Vagina (tissue), 2 donors: ENCODE data around the gene KRT9. TPM values are rescaled to one million over a fixed set of nuclear protein-coding genes. Genes with fewer than 3 reads are reported as not detected.

Source experiments
- DNase-seq, 2 donors: peaks; one replicate each; pipeline ENCODE4 v3.0.0-alpha.2; 2017; ENCODE audit errors: extremely low spot score in 2 of 2
- H3K27ac ChIP-seq: fragments of 200-600 bp; sonication (generic); one replicate; pipeline ENCODE4 v1.5.1; 2019
- H3K27me3 ChIP-seq: fragments of 200-600 bp; sonication (generic); one replicate; pipeline ENCODE4 v1.5.1; 2019
- H3K36me3 ChIP-seq, 2 donors: fragments of 200-600 bp; sonication (generic); one replicate each; pipeline ENCODE4 v1.5.1; 2017 to 2019
- H3K4me1 ChIP-seq: fragments of 200-600 bp; sonication (generic); one replicate; pipeline ENCODE4 v1.5.1; 2019
- H3K4me3 ChIP-seq, 2 donors: fragments of 200-600 bp; sonication (generic); 1 replicate in 1 of 2; 2 replicates in 1 of 2; pipeline ENCODE4 v1.5.1; 2016 to 2019
- H3K9me3 ChIP-seq: fragments of 200-600 bp; sonication (generic); one replicate; pipeline ENCODE4 v1.5.1; 2019
- POLR2A ChIP-seq, 2 donors: fragments of 450-650 bp; IDR thresholded peaks; one replicate each; pipeline ENCODE4 v1.6.1; 2017; ENCODE audit warnings: antibody characterized with exemption in 2 of 2, mild to moderate bottlenecking in 2 of 2, moderate library complexity in 2 of 2
- POLR2AphosphoS5 ChIP-seq, 2 donors: sonication (generic); formaldehyde crosslinking; IDR thresholded peaks; one replicate each; pipeline ENCODE4 v1.9.0; 2017; ENCODE audit warnings: antibody characterized with exemption in 2 of 2, mild to moderate bottlenecking in 2 of 2, low read depth in 1 of 2; ENCODE audit not compliant: insufficient read depth in 1 of 2
- intact Hi-C: fragments of 100-400 bp; cut with DNase I; formaldehyde crosslinking; loops from one replicate; pipeline ENCODE4 v1.15.1; 2023
- total RNA-seq: library from RNA; depleted of rRNA; stranded (reverse); fragments of >200 nt; gene quantifications from one replicate; pipeline ENCODE4 v1.2.3, GENCODE V29; 2016
- TF ChIP-seq, protein P1 (sequence below), 3 experiments: fragments of 450-650 bp in 2 of 3; fragments of 200-600 bp in 1 of 3; sonication (generic) in 1 of 3; IDR thresholded peaks; one replicate each; pipeline ENCODE4 v1.5.1; 2017 to 2019; ENCODE audit warnings: antibody characterized with exemption in 3 of 3, mild to moderate bottlenecking in 2 of 3, moderate library complexity in 2 of 3

The KRT9 gene
- total RNA-seq, 1 donor from 2014 or later: not detected

DNA sequence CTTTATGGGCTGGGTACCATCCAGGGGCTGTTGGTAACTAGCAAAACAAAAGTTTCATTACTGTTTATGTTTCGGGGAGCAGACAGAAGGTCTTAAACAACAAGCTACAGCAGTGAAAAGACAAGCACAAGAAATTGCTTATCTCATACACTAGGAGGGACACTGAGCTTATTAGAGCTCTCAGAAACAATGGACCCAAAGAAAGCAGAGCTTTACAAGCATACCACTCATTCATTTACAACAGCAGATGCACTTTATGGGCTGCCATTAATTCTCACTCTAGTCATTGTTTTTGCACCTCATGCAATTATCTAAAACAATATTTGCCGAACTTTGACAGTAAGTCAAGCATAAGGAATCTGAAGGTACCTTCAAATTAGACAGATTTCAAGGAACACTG, 30.7 kb upstream of the KRT9 start:
- no peaks in the 10 kb centered on the region for H3K9me3 ChIP-seq
- no peaks in the 10 kb centered on the region for H3K36me3 ChIP-seq
- DNase-seq: no peak
- peak overlapping the region; percentile 27 for H3K27ac ChIP-seq
- H3K27me3 ChIP-seq: no peaks in the 10 kb centered on the region
- intact Hi-C loops: no loop called here
- H3K4me3 ChIP-seq: no peak overlapping the region
- H3K4me1 ChIP-seq: peaks cover 19% of the 10 kb centered on the region
- TF ChIP-seq POLR2AphosphoS5 (IDR thresholded peaks at IDR 0.05; ENCODE audit: insufficient read depth in 1 of 2, low read depth in 1 of 2) (no peak), POLR2A (IDR thresholded peaks at IDR 0.05) (no peak)
- TF ChIP-seq, protein P1, sequence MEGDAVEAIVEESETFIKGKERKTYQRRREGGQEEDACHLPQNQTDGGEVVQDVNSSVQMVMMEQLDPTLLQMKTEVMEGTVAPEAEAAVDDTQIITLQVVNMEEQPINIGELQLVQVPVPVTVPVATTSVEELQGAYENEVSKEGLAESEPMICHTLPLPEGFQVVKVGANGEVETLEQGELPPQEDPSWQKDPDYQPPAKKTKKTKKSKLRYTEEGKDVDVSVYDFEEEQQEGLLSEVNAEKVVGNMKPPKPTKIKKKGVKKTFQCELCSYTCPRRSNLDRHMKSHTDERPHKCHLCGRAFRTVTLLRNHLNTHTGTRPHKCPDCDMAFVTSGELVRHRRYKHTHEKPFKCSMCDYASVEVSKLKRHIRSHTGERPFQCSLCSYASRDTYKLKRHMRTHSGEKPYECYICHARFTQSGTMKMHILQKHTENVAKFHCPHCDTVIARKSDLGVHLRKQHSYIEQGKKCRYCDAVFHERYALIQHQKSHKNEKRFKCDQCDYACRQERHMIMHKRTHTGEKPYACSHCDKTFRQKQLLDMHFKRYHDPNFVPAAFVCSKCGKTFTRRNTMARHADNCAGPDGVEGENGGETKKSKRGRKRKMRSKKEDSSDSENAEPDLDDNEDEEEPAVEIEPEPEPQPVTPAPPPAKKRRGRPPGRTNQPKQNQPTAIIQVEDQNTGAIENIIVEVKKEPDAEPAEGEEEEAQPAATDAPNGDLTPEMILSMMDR (IDR thresholded peaks at IDR 0.05): no peak

DNA sequence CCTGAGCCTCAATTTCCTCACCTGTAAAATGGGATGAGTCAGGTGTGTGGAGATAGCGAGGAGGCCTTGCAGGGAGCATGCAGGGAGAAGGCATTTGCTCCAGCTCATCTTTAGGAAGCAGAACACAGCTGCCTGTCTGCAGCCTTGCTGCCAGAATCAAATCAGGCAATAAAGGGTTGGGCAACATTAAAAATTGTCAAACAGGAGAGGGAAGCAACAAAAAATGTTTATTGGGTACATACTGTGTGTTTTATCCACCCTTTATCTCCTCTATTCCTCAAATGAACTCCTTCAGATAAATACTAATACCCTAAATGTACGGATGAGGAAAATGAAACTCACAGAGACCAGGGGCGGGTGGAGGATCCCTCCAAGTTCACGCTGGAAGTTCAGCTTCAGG, 28.5 kb upstream of the KRT9 start:
- Histone ChIP-seq H3K27me3 (no peaks in the 10 kb centered on the region), H3K4me3 (peak overlapping the region in 1 of 2 donors; percentile 16), H3K9me3 (no peaks in the 10 kb centered on the region), H3K36me3 (no peaks in the 10 kb centered on the region), H3K27ac (peak overlapping the region; percentile 73), H3K4me1 (peaks cover 19% of the 10 kb centered on the region)
- TF ChIP-seq POLR2A (IDR thresholded peaks at IDR 0.05): no peak
- TF ChIP-seq, protein P1 (IDR thresholded peaks at IDR 0.05): no peak
- TF ChIP-seq POLR2AphosphoS5 (IDR thresholded peaks at IDR 0.05; ENCODE audit: insufficient read depth in 1 of 2, low read depth in 1 of 2): no peak
- no peak for DNase-seq
- intact Hi-C loops: no loop called here

DNA sequence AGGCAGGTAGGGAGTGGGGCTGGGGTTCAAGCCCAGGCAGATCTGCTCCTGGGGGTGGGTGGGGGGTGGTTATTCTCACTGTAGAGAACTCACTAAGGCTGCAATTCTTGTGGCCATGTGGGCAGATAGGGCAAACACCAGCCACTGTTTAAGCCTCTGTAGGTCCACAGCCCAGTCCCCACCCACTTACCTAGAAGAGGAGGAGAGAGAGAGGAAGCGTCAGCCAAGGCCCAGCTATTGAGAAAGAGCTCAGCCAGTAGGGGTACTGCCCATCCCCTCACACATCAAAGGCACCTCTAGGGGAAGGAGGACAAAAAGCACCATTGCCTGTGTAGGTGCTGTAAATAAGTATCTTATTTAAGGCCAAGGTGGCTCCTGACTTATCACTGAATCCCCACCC, 27.8 kb upstream of the KRT9 start:
- no peak for DNase-seq
- H3K27me3 ChIP-seq: no peaks in the 10 kb centered on the region
- no peaks in the 10 kb centered on the region for H3K36me3 ChIP-seq
- no peaks in the 10 kb centered on the region for H3K9me3 ChIP-seq
- TF ChIP-seq, protein P1 (IDR thresholded peaks at IDR 0.05): no peak
- TF ChIP-seq POLR2A (IDR thresholded peaks at IDR 0.05) (no peak), POLR2AphosphoS5 (IDR thresholded peaks at IDR 0.05; ENCODE audit: insufficient read depth in 1 of 2, low read depth in 1 of 2) (no peak)
- intact Hi-C loops: no loop called here
- H3K4me1 ChIP-seq: peaks cover 19% of the 10 kb centered on the region
- no peak overlapping the region for H3K4me3 ChIP-seq
- peak overlapping the region; percentile 73 for H3K27ac ChIP-seq

DNA sequence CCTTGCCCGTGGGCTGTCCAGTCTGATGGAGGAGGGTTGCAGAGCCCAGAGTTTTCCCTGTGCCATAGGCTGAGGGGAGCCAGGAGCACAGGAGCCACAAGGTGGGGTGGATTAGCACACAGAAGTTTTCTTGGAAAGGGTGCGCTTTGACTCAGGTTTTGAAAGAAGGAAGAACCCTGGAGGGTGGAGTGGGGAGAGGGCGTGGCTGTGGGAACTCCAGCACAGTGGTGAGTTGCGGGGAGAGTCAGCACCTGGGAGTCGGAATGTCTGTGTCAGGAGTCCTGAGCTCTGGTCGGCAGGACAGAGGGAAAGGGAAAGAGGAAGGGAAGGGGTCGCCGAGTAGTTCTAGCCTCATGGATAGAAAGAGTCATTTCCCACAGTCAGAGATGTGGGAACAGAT, 23.7 kb upstream of the KRT9 start:
- H3K36me3 ChIP-seq: no peaks in the 10 kb centered on the region
- H3K27ac ChIP-seq: no peak overlapping the region
- intact Hi-C loops: no loop called here
- no peak for TF ChIP-seq POLR2AphosphoS5 (IDR thresholded peaks at IDR 0.05; ENCODE audit: insufficient read depth in 1 of 2, low read depth in 1 of 2)
- no peak for TF ChIP-seq POLR2A (IDR thresholded peaks at IDR 0.05)
- TF ChIP-seq, protein P1 (IDR thresholded peaks at IDR 0.05): no peak
- no peaks in the 10 kb centered on the region for H3K9me3 ChIP-seq
- DNase-seq: no peak
- no peak overlapping the region for H3K4me3 ChIP-seq
- H3K27me3 ChIP-seq: no peaks in the 10 kb centered on the region
- H3K4me1 ChIP-seq: peaks cover 9% of the 10 kb centered on the region

DNA sequence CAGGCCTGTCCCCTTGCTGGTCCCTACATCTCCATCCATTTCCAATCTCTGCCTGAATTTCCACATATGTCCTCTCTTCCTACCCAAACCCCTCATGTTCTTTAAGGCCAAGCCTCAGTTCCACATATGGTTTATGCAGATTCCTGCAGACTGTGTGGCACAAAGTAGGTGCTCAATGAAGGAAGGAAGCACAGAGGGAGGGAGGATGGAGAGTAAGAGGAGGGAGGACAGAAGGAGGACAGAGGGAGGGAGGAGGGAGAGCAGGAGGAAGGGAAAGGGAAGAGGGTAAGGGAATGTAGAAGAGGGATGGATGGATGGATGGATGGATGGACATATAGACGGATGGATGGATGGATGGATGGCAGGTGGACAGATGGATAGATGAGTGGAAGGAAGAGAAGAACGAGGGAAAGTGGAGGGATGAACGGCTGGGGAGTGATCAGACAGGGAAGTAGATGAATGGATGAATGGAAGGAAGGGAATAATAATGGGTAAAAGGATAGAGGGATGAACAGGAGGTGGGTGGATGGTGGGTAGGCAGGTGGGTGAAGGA, 22.6 kb upstream of the KRT9 start:
- H3K36me3 ChIP-seq: no peaks in the 10 kb centered on the region
- no peak for DNase-seq
- intact Hi-C loops: no loop called here
- no peaks in the 10 kb centered on the region for H3K9me3 ChIP-seq
- H3K4me3 ChIP-seq: no peak overlapping the region
- H3K27me3 ChIP-seq: no peaks in the 10 kb centered on the region
- peaks cover under 1% of the 10 kb centered on the region for H3K4me1 ChIP-seq
- TF ChIP-seq POLR2AphosphoS5 (IDR thresholded peaks at IDR 0.05; ENCODE audit: insufficient read depth in 1 of 2, low read depth in 1 of 2) (no peak), POLR2A (IDR thresholded peaks at IDR 0.05) (no peak)
- TF ChIP-seq, protein P1 (IDR thresholded peaks at IDR 0.05): no peak
- H3K27ac ChIP-seq: no peak overlapping the region
